HepG2 (cell line): ENCODE results near the gene ADAMTS8.

ENCODE experiments used
- EP300 ChIP-seq, 3 experiments: sonication (generic) in 1 of 3; formaldehyde crosslinking in 1 of 3; IDR thresholded peaks; 2 replicates each; pipeline versions ENCODE4 v1.5.1 to v1.6.1; 2011 to 2020; ENCODE audit warnings: low read depth in 2 of 3, low read length in 2 of 3, borderline replicate concordance in 1 of 3, improper control_type of control experiment in 1 of 3, mild to moderate bottlenecking in 1 of 3, missing genetic modification reagents in 1 of 3, moderate library complexity in 1 of 3
- JUN ChIP-seq: sonication (generic); formaldehyde crosslinking; IDR thresholded peaks from 2 replicates; pipeline ENCODE4 v1.4.0; 2020; ENCODE audit warnings: mild to moderate bottlenecking, missing genetic modification reagents
- NR2C2 ChIP-seq: sonication (generic); formaldehyde crosslinking; IDR thresholded peaks from 2 replicates; pipeline ENCODE4 v1.4.0; 2020; ENCODE audit warnings: missing genetic modification reagents, mild to moderate bottlenecking, moderate library complexity, borderline replicate concordance
- TF ChIP-seq, protein P1 (sequence below), 2 experiments: fragments of 450-650 bp in 1 of 2; sonication (generic) in 1 of 2; formaldehyde crosslinking; IDR thresholded peaks; 2 replicates each; pipeline versions ENCODE4 v1.5.0 to v1.8.0; 2020 to 2022; ENCODE audit warnings: mild to moderate bottlenecking in 1 of 2, missing genetic modification reagents in 1 of 2
- TF ChIP-seq, protein P2 (sequence below): sonication (generic); formaldehyde crosslinking; IDR thresholded peaks from 2 replicates; pipeline ENCODE4 v1.5.0; 2020; ENCODE audit warnings: mild to moderate bottlenecking, missing genetic modification reagents, moderate library complexity
- TF ChIP-seq, protein P3 (sequence below): sonication (generic); formaldehyde crosslinking; IDR thresholded peaks from 2 replicates; pipeline ENCODE4 v1.4.0; 2020; ENCODE audit warnings: missing genetic modification reagents

DNA sequence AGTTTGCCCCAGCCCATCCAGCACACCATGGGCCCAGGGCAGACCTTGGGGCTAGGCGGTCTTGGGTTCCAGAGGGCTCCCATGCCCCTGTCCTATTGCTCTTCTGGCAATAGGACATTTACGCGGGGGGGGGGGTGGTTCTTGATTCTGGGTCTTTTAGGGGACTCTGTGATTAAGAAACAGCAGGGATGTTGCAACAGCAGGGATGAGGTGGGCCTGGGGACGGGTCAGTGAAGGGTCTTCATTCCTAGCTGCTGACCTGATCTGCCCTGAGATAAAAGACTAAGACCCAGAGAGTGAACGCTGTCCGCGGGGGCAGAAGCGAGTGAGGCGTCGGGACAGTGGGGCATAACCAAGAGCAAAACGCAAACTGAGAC, 19.6 kb upstream of the ADAMTS8 start:
- TF ChIP-seq, protein P1, sequence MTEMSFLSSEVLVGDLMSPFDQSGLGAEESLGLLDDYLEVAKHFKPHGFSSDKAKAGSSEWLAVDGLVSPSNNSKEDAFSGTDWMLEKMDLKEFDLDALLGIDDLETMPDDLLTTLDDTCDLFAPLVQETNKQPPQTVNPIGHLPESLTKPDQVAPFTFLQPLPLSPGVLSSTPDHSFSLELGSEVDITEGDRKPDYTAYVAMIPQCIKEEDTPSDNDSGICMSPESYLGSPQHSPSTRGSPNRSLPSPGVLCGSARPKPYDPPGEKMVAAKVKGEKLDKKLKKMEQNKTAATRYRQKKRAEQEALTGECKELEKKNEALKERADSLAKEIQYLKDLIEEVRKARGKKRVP (CRISPR knock-in tag; IDR thresholded peaks at IDR 0.05): no peak
- no peak for TF ChIP-seq EP300 (IDR thresholded peaks at IDR 0.05; ENCODE audit: low read depth in 2 of 2, low read length in 2 of 2)
- no peak for TF ChIP-seq EP300 (CRISPR knock-in tag; IDR thresholded peaks at IDR 0.05; ENCODE audit: borderline replicate concordance)
- TF ChIP-seq, protein P2, sequence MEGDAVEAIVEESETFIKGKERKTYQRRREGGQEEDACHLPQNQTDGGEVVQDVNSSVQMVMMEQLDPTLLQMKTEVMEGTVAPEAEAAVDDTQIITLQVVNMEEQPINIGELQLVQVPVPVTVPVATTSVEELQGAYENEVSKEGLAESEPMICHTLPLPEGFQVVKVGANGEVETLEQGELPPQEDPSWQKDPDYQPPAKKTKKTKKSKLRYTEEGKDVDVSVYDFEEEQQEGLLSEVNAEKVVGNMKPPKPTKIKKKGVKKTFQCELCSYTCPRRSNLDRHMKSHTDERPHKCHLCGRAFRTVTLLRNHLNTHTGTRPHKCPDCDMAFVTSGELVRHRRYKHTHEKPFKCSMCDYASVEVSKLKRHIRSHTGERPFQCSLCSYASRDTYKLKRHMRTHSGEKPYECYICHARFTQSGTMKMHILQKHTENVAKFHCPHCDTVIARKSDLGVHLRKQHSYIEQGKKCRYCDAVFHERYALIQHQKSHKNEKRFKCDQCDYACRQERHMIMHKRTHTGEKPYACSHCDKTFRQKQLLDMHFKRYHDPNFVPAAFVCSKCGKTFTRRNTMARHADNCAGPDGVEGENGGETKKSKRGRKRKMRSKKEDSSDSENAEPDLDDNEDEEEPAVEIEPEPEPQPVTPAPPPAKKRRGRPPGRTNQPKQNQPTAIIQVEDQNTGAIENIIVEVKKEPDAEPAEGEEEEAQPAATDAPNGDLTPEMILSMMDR: no peak
- TF ChIP-seq JUN (CRISPR knock-in tag): no peak
- TF ChIP-seq NR2C2 (CRISPR knock-in tag): no peak
- TF ChIP-seq, protein P3, sequence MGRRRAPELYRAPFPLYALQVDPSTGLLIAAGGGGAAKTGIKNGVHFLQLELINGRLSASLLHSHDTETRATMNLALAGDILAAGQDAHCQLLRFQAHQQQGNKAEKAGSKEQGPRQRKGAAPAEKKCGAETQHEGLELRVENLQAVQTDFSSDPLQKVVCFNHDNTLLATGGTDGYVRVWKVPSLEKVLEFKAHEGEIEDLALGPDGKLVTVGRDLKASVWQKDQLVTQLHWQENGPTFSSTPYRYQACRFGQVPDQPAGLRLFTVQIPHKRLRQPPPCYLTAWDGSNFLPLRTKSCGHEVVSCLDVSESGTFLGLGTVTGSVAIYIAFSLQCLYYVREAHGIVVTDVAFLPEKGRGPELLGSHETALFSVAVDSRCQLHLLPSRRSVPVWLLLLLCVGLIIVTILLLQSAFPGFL (CRISPR knock-in tag): no peak
